Suppressor macrophage (primary cell): Measurements from ENCODE around the gene DOLK.
"Not testable (repeated sequence)": the region's sequence is repeated elsewhere in the genome, so short reads cannot be mapped to it uniquely, and the experiment has no call there.

Source experiments
- DNase-seq, 4 experiments: peaks; one replicate each; pipeline ENCODE4 v3.0.0-alpha.2; 2020 to 2022
- total RNA-seq, 17 experiments: gene quantifications; one replicate each; lab custom pipeline; 2026; ENCODE audit warnings: mixed read lengths in 6 of 17, inconsistent platforms in 3 of 17; lab: John Stamatoyannopoulos, UW

DOLK gene
- 6.0 to 20.0 (median 14.2) reads per million in 17 experiments for total RNA-seq

DNA sequence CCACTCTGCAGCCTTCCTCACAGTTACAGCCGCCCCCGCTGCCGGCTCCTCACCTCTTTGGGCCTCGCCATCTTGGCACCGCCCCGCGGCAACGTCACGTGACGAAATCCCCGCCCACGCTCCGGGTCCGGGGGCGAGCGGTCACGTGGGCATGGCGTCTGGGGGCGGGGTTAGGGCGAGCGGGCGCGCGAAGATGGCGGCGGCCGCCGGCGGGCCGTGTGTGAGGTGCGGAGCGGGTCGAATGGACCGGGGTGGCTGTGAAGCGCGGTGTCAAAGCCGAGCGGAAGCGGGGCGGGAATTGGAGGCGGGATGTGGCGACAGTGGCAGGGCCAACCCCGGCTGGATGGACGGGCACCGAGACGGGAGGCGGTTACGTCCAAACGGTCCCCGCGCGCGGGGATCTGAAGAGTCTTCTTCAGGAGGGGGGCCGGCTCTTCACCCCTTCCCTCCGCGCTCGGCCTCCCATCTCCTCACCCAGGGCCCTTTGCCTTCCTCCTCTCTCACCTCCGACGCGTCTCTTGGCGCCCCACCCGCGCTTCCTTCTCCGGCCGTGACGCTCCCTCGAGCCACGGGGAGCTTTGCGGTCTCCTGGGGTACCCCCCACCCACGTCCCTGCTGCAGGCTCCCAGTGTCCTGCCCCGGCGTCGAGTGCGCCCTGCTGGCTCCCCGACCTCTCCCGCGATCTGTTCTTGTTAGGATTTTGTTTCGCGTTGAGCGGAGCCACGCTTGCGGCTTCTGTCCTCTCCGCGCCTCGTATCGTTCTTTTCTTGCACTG is at the start of gene DOLK, which contains the start of gene NUP188:
TSS of gene DOLK (minus strand) at position 77 of the 775 bp plus-strand sequence. CDS start 300 bp downstream, outside the sequence.
TSS of gene NUP188 (plus strand) at position 173 of the 775 bp plus-strand sequence. CDS start at position 194, 21 bp downstream.
- DNase-seq = peak; percentile 98 to 100 (median 99)

- no peak for DNase-seq
Measured at GRCh38 chr9:128995791-128996190, 48.4 kb upstream of the DOLK start.

GRCh38 chr9:128992995-128993394 is 45.6 kb upstream of the DOLK start:
- no peak for DNase-seq

- DNase-seq = no peak
Measured at GRCh38 chr9:128987805-128988204, 40.4 kb upstream of the DOLK start.

GRCh38 chr9:128986671-128987070 is 39.3 kb upstream of the DOLK start:
- DNase-seq = no peak

DNA sequence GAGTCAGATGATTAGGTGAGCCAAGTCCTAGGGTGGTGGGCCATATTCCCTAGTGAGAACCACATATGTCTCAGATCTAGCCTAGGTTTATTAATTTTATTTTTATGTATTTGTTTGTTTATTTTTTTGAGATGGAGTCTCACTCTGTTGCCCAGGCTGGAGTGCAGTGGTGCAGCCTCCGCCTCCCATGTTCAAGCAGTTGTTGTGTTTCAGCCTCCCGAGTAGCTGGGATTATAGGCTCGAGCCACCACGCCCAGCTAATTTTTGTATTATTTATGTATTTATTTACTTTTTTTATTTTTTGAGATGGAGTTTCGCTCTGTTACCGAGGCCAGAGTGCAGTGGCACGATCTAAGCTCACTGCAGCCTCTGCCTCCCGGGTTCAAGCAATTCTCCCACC is 36.1 kb upstream of the DOLK start:
- no peak for DNase-seq

- no peak for DNase-seq
Measured at GRCh38 chr9:128979111-128979510, 31.7 kb upstream of the DOLK start.

DNA sequence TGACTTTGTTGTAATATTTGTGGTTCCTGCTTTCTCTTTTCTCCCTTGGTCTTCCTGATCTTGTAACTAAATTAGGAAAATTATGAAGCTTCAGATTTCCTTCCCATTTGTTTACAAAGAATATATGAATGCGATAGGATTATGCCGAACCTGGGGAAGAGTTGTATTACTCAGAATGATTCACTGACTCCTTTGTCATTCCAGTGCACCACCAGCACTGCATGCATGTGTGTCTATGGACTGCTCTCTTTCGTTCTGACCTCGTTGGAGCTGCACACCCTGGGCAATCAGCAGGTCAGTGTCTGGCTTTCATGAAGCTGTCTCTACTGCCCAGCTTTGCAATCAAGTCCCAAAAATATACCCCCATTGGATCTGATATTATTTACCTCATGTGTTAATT is 25.6 kb upstream of the DOLK start:
- DNase-seq = no peak

- no peak for DNase-seq
Measured at GRCh38 chr9:128969491-128969890, 22.1 kb upstream of the DOLK start.

- DNase-seq = not testable (repeated sequence)
Measured at GRCh38 chr9:128961403-128961802, 14.0 kb upstream of the DOLK start.

DNA sequence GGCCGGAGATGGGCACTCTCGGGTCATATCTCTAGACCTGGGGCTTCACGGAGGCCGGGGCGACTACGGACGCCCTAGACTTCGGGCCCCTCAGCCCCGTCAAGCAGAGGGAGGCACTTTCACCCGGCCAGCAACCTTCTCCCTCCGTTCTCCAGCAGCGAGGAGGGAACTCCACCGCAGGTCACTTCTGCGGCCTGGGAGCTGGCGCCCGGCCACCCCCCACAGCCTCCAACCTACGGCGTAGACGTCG is 201 bp downstream of the DOLK start:
- DNase-seq = no peak

GRCh38 chr9:128946571-128947276 is 679 bp downstream of the DOLK start:
- DNase-seq = peak in 3 of 4 experiments; percentile 43 to 54 (median 45)

DNA sequence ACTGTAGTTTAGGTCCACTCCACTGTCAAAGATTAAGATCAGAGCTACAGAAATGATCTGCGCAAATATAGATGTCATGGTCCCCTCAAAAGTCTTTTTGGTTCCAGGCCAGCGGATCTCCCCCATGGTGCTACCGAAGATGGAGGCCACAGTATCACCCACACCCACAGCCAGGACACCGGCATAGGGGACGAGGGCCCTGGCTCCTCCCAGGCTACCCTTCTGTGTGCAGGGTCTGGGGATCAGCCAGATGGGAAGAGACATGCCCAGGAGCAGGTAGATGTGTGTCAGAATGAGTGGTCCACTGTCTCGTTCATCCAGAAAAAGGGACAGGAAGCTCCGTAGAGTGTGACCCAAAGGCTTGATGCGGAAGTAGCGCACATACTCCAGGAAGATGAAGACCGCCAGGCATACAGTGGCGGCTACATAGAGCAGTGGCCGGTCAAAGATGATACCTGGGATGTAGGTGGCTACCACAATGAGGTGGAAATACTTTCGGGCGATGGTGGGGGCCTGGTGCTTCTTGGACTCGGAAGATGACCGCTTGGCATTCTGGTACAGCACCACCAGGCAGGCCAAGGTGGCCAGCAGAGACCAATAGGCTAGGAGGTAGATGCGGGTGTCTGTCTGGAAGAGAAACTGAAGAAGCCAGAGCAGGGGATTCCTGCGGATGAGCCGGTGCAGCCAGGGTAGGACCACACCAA is 1.5 kb downstream of the DOLK start:
- DNase-seq = no peak

- not testable (repeated sequence) for DNase-seq
Measured at GRCh38 chr9:128944966-128945365, 2.4 kb downstream of the DOLK start.

DNA sequence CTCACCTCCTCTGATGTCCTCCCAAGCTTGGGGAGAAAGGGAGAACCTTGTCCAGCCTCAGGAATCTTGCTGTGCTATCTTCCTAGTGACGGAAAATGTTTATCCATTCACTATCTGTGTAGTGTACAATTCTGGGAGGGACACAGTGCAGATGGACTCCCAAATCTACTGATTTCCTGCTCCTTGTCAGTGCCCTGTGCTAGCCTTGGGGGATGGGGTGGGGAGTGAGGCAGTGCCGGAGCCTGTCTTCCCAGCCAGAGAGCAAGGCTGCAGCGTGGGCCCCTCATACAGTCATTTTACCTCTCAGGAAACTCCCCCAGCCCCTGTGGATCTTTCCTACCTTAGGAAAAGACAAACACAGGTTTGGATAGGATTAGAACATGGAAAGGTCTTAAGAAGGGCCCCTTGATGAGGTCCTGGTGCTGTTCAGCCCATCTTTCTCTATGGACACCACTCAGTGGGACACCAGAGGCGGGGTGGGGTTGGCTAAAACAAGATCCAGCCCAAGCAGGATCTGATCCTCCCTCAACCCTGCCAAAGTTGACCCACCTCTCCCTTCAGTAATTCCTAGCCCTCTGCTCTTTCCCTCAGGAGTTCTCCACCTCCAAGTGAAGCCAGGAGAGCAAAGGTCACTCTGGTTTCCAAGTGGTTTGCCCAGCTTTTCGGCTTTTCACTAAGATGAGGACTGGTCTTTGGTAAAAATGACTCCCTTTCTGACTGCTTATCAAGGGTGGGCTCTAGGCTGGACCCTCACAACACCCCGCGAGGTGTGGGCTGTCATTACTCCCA is 3.4 kb downstream of the DOLK start:
- no peak for DNase-seq

GRCh38 chr9:128940946-128941755 is 6.3 kb downstream of the DOLK start:
- DNase-seq = no peak

DNA sequence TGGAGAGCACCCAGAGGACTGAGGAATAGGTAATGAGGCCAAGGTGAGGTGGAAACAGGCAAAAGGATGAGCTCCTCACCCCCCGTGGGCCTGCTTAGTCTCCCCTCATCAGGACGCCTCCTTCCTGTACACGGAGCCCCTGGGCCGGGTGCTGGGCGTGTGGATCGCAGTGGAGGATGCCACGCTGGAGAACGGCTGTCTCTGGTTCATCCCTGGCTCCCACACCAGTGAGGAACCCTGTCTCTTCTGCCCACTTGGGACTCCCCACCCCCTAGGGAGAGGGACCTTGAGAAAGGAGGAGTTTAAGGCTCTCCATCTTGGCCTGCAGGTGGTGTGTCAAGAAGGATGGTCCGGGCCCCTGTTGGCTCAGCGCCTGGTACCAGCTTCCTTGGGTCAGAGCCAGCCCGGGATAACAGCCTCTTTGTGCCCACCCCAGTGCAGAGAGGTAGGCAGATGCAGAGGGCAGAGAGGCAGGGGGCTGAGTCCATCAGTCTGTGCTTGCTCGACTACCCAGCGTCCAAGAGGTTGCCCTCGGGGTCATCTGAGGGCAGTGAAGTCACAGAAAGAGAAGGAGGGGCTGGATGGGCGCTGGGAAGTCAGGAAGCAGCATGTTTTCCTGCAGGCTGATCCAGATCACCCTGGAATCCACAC is 7.0 kb downstream of the DOLK start:
- no peak for DNase-seq

GRCh38 chr9:128937310-128938165 is 9.9 kb downstream of the DOLK start:
- DNase-seq = no peak

DNA sequence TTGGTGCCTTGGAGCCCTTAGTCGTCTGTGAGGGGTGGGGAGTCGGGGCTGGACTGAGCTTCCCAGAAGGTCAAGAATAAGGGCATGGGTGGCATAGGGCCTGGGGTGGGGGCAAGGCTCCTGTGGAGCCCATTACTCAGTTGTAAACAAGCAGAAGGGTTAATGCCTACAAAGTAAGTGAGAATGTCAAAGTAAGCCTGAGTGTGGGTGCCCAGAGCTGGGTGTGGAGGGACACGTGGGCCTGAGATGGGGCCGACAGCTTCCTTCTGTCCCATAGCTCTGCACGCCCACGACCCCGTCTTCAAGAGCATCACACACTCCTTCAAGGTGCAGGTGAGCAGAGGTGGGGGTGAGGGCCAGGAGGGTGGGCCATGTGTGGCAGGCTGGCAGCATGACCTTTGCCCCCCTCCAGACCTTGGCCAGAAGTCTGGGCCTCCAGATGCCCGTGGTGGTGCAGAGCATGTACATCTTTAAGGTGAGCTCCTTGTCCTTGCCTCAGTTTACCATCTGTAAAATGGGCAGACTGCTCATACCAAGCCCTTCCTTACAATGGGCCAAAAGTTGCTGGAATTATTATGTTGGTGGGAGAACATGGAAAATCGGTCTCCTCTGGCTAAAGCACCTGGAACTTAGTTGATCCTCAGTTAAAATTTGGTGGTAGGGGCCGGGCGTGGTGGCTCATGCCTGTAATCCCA is 11.1 kb downstream of the DOLK start:
- no peak for DNase-seq

GRCh38 chr9:128933731-128934130 is 13.7 kb downstream of the DOLK start:
- DNase-seq = no peak
